DND-41 (cell line): ENCODE measurements around the gene BIRC3.

ENCODE experiments used
- EZH2 ChIP-seq: IDR thresholded peaks from 3 replicates; pipeline ENCODE4 v1.6.1; 2012; ENCODE audit warnings: borderline replicate concordance, low read depth, mild to moderate bottlenecking, moderate library complexity, low read length, inconsistent platforms; ENCODE audit not compliant: severe bottlenecking
- TF ChIP-seq, protein P1 (sequence below): IDR thresholded peaks from 2 replicates; pipeline ENCODE4 v1.5.1; 2012; ENCODE audit warnings: borderline replicate concordance, low read length, moderate library complexity, mild to moderate bottlenecking; ENCODE audit not compliant: poor library complexity, severe bottlenecking; ENCODE audit errors: extremely low read depth

DNA sequence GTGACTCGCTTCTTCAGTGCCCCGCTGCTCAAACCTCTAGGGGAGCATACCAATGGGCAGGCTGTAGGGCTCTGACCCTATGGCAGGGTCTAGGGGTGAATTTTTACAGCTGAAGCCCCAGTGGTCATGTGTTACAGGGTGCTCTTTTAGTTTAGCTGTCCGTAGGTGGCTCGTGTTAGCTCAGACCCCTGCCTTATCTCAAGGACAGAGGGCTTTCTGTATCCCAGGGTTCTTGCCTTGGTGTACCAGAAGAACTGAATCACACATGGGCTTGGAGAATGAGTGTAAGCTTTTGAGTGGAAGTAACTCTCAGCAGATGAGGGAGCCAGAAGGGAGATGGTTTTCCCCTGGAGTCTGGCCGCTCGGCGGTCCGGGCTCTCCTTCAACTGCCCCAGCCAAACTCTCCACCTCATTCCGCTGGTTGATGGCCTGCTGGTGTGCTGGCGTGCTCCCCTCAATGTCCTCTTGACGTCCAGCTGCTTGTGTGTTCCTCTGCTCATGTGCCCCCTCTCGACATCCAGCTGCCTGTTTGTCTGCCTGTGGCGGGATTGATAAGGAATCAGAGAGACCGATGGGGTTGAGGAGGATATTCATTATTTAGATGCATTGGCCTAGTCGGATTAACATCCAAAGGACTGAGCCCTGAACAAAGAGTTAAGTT, 67.3 kb downstream of the BIRC3 start:
- TF ChIP-seq, protein P1, sequence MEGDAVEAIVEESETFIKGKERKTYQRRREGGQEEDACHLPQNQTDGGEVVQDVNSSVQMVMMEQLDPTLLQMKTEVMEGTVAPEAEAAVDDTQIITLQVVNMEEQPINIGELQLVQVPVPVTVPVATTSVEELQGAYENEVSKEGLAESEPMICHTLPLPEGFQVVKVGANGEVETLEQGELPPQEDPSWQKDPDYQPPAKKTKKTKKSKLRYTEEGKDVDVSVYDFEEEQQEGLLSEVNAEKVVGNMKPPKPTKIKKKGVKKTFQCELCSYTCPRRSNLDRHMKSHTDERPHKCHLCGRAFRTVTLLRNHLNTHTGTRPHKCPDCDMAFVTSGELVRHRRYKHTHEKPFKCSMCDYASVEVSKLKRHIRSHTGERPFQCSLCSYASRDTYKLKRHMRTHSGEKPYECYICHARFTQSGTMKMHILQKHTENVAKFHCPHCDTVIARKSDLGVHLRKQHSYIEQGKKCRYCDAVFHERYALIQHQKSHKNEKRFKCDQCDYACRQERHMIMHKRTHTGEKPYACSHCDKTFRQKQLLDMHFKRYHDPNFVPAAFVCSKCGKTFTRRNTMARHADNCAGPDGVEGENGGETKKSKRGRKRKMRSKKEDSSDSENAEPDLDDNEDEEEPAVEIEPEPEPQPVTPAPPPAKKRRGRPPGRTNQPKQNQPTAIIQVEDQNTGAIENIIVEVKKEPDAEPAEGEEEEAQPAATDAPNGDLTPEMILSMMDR: no peak
- no peak for TF ChIP-seq EZH2
